ENCODE results near the gene ZDHHC7.

GRCh38 chr16:85055493-85056210 lies 44.3 kb upstream of the ZDHHC7 start:
- TF ChIP-seq, protein P1, sequence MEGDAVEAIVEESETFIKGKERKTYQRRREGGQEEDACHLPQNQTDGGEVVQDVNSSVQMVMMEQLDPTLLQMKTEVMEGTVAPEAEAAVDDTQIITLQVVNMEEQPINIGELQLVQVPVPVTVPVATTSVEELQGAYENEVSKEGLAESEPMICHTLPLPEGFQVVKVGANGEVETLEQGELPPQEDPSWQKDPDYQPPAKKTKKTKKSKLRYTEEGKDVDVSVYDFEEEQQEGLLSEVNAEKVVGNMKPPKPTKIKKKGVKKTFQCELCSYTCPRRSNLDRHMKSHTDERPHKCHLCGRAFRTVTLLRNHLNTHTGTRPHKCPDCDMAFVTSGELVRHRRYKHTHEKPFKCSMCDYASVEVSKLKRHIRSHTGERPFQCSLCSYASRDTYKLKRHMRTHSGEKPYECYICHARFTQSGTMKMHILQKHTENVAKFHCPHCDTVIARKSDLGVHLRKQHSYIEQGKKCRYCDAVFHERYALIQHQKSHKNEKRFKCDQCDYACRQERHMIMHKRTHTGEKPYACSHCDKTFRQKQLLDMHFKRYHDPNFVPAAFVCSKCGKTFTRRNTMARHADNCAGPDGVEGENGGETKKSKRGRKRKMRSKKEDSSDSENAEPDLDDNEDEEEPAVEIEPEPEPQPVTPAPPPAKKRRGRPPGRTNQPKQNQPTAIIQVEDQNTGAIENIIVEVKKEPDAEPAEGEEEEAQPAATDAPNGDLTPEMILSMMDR (IDR thresholded peaks at IDR 0.05) = no peak
- peak in 1 of 2 donors; percentile 29 for TF ChIP-seq POLR2A (IDR thresholded peaks at IDR 0.05)
